GM12892 (cell line): ENCODE measurements around the gene PMM2.

ENCODE experiments used
- POLR2A ChIP-seq: IDR thresholded peaks from 2 replicates; pipeline ENCODE4 v1.6.1; 2011; ENCODE audit warnings: low read depth, low read length, control low read depth
- POLR2AphosphoS5 ChIP-seq: IDR thresholded peaks from 2 replicates; pipeline ENCODE4 v1.6.1; 2011; ENCODE audit warnings: low read depth, low read length, control low read depth
- TAF1 ChIP-seq: IDR thresholded peaks from 2 replicates; pipeline ENCODE4 v1.6.1; 2011; ENCODE audit warnings: low read depth, mild to moderate bottlenecking, control low read depth, low read length, borderline replicate concordance

DNA sequence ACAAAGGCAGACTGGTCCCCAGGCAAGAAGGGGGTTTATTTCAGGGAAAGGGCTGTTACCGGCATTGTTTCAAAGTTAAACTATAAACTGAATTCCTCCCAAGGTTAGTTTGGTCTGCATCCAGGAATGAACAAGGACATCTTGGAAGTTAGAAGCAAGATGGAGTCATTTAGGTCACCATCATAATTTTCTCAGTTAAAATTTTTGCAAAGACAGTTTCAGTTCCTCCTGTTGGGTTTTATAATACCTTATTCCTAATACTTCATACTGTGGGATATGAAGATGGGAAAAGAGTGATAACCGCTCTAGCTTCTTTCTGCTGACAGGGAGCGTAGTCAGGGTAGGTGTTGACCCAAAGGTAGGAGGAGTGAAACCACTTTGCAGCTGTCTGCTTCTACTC lies 24.8 kb downstream of the PMM2 start:
- no peak for TF ChIP-seq POLR2AphosphoS5
- TF ChIP-seq TAF1, result no peak
- TF ChIP-seq POLR2A, result no peak
